Liver (tissue), 3 donors: ENCODE results near the gene DLGAP4.

Experiments used
- ATF3 ChIP-seq: IDR thresholded peaks from 2 replicates; pipeline ENCODE4 v1.6.1; 2016; ENCODE audit warnings: antibody characterized with exemption
- CTCF ChIP-seq: fragments of 150-350 bp; IDR thresholded peaks from 2 replicates; pipeline ENCODE4 v1.5.1; 2017; ENCODE audit warnings: improper control_type of control experiment, low read depth, low read length; ENCODE audit not compliant: missing input control
- GABPA ChIP-seq, 2 donors: IDR thresholded peaks in 1 of 2; conservative IDR thresholded peaks in 1 of 2; 2 replicates each; pipeline ENCODE4 v1.6.1; 2016; ENCODE audit warnings: antibody characterized with exemption in 2 of 2, mild to moderate bottlenecking in 1 of 2, moderate library complexity in 1 of 2
- JUND ChIP-seq, 2 donors: IDR thresholded peaks; 2 replicates each; pipeline ENCODE4 v1.6.1; 2016; ENCODE audit warnings: antibody characterized with exemption in 2 of 2
- MAX ChIP-seq: IDR thresholded peaks from 2 replicates; pipeline ENCODE4 v1.6.1; 2016; ENCODE audit warnings: antibody characterized with exemption
- RAD21 ChIP-seq, 2 donors: IDR thresholded peaks; 2 replicates each; pipeline ENCODE4 v1.6.1; 2016; ENCODE audit warnings: antibody characterized with exemption in 2 of 2, mild to moderate bottlenecking in 2 of 2
- REST ChIP-seq: IDR thresholded peaks from 2 replicates; pipeline ENCODE4 v1.6.1; 2016; ENCODE audit warnings: antibody characterized with exemption, mild to moderate bottlenecking
- RXRA ChIP-seq, 2 donors: IDR thresholded peaks; 2 replicates each; pipeline ENCODE4 v1.6.1; 2017 to 2018; ENCODE audit warnings: antibody characterized with exemption in 2 of 2, mild to moderate bottlenecking in 1 of 2
- SP1 ChIP-seq: IDR thresholded peaks from 2 replicates; pipeline ENCODE4 v1.6.1; 2018; ENCODE audit warnings: antibody characterized with exemption, mild to moderate bottlenecking
- TAF1 ChIP-seq: conservative IDR thresholded peaks from 2 replicates; pipeline ENCODE4 v1.6.1; 2016; ENCODE audit warnings: antibody characterized with exemption, mild to moderate bottlenecking
- YY1 ChIP-seq: IDR thresholded peaks from 2 replicates; pipeline ENCODE4 v1.6.1; 2016; ENCODE audit warnings: antibody characterized with exemption, mild to moderate bottlenecking
- ZBTB33 ChIP-seq: IDR thresholded peaks from 2 replicates; pipeline ENCODE4 v1.6.1; 2016; ENCODE audit warnings: antibody characterized with exemption
- donor health status: healthy.
- donor health status: healthy.

GRCh38 chr20:36519944-36520343 is 213.8 kb downstream of the DLGAP4 start:
- TF ChIP-seq GABPA (IDR thresholded peaks at IDR 0.05 in 1 of 2, conservative IDR thresholded peaks at IDR 0.05 in 1 of 2) (no peak), CTCF (no peak), TAF1 (no peak), REST (no peak), SP1 (no peak), RXRA (IDR thresholded peaks at IDR 0.05) (no peak), MAX (no peak), JUND (IDR thresholded peaks at IDR 0.05) (no peak), RAD21 (IDR thresholded peaks at IDR 0.05) (no peak), ATF3 (no peak), YY1 (no peak), ZBTB33 (no peak)
